ENCODE data around the gene TSR1.

Gene TSR1

DNA sequence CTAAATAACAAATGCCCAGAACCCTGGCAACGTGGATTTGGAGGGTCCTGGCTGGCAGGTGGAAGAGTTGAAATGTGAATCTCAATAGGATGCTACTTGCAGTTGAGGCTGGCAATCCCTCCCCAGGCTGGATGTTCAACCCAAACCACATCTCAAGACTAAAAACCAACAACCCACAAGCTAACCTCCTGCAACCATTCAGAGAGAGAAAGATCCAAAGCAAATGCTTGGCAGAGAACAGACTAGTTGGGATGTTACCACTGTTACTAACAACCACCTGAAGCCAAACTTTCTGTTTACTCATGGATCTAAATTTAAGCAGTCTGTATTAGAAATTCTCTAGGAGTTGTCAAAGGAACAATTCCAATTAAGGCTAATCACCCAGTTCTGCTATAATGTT is 60.5 kb downstream of the TSR1 start:
- no peak for DNase-seq

DNA sequence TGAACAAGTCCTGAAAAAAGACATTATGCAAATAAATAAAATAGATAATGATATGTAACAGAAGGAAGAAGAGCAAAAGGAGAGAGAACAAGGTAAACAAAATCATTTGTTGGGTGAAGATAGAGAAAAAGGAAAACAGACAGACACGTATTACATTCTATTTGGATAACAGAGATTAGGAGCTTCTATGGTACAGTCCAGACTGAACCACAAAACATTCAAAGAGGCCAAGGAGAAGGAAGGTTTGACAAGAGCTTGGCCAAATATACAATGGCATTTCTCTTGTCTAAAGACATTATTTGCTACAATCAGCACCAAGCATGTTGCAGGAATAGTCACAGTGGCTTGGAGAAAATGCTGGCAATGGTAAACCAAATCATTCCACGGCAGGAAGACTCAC is 61.8 kb downstream of the TSR1 start:
- no peak for DNase-seq

All from NCI-H1436 (cell line).